Smooth muscle cell (in vitro differentiated cells): ENCODE results near the gene MYL5. TPM values are rescaled to one million over a fixed set of nuclear protein-coding genes. Genes with fewer than 3 reads are reported as not detected.

Experiments
- DNase-seq: peaks from one replicate; lab custom pipeline; 2025; ENCODE audit not compliant: unreplicated experiment; lab: John Stamatoyannopoulos, UW
- H2AFZ ChIP-seq: fragments of 200-600 bp; sonication (generic); 2 replicates; pipeline ENCODE4 v1.6.0; 2016; ENCODE audit warnings: antibody characterized with exemption, low read depth, mild to moderate bottlenecking
- H3F3A ChIP-seq: fragments of 200-600 bp; sonication (generic); 2 replicates; pipeline ENCODE4 v1.6.0; 2017; ENCODE audit warnings: antibody characterized with exemption, low read depth
- H3K27ac ChIP-seq: fragments of 200-600 bp; sonication (generic); 2 replicates; pipeline ENCODE4 v1.5.1; 2016; ENCODE audit warnings: low read depth, mild to moderate bottlenecking
- H3K27me3 ChIP-seq: fragments of 200-600 bp; sonication (generic); 2 replicates; pipeline ENCODE4 v1.6.1; 2016; ENCODE audit warnings: low read depth, mild to moderate bottlenecking
- H3K36me3 ChIP-seq: fragments of 200-600 bp; sonication (generic); 2 replicates; pipeline ENCODE4 v1.5.1; 2016; ENCODE audit warnings: low read depth
- H3K4me1 ChIP-seq: fragments of 200-600 bp; sonication (generic); 2 replicates; pipeline ENCODE4 v1.5.1; 2016; ENCODE audit warnings: low read depth
- H3K4me2 ChIP-seq: fragments of 200-600 bp; sonication (generic); 2 replicates; pipeline ENCODE4 v1.6.0; 2016; ENCODE audit warnings: mild to moderate bottlenecking
- H3K4me3 ChIP-seq: fragments of 200-600 bp; sonication (generic); 2 replicates; pipeline ENCODE4 v1.5.1; 2016; ENCODE audit warnings: mild to moderate bottlenecking
- H3K79me2 ChIP-seq: fragments of 200-600 bp; sonication (generic); 2 replicates; pipeline ENCODE4 v1.6.0; 2016; ENCODE audit warnings: low read depth, mild to moderate bottlenecking
- H3K9ac ChIP-seq: fragments of 200-600 bp; sonication (generic); 2 replicates; pipeline ENCODE4 v1.6.0; 2016; ENCODE audit warnings: low read depth
- H3K9me3 ChIP-seq: fragments of 200-600 bp; sonication (generic); replicated peaks from 2 replicates; pipeline ENCODE4 v1.5.1; 2016; ENCODE audit warnings: low read depth
- H4K20me1 ChIP-seq: fragments of 200-600 bp; sonication (generic); 2 replicates; pipeline ENCODE4 v1.6.0; 2016; ENCODE audit warnings: low read depth
- WGBS: methylation state at CpG from one replicate; pipeline ENCODE4 v1.1.7; 2016; ENCODE audit warnings: low lambda C conversion rate; 5-methylcytosine and 5-hydroxymethylcytosine counted together
- polyA plus RNA-seq: library from polyadenylated mRNA; unstranded; fragments of >200 nt; fragmentation: Nextera tagmentation; extraction: Ambion mirVana; gene quantifications from 2 replicates; pipeline ENCODE4 v1.2.1, GENCODE V29; 2016
- total RNA-seq: library from RNA; depleted of rRNA; stranded (reverse); fragments of >200 nt; gene quantifications from 2 replicates; pipeline ENCODE4 v1.2.3, GENCODE V29; 2014
- TF ChIP-seq, protein P1 (sequence below): fragments of 200-600 bp; sonication (generic); IDR thresholded peaks from 2 replicates; pipeline ENCODE4 v1.5.1; 2017; ENCODE audit warnings: borderline replicate concordance, mild to moderate bottlenecking, antibody characterized with exemption; ENCODE audit not compliant: insufficient read depth, poor library complexity, severe bottlenecking

The MYL5 gene
- total and polyA plus RNA-seq, 2 experiments from 2014 or later, result 6.7 to 6.8 TPM

DNA sequence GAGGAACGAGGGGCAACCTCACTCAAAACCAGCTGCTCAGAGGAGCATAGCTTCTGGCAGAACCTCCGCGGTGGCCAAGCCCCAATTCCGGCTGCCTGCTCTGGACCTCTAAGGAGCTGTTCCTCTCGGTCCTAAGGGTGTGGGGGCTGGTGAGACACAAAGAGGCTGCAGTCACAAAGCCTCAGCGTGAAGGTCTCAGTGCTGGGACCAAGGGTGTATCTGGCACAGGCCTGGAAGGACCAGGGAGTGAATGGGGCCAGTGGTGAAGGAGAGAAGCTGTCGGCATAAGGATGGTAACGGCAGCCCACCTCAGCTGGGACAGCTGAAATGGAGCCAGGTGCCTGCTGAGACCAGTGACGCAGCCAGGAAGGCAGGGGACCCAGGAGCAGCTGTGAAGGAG lies 43.7 kb upstream of the MYL5 start:
- Histone ChIP-seq H3K4me1 (no peaks in the 10 kb centered on the region), H3K36me3 (no peaks in the 10 kb centered on the region), H4K20me1 (no peaks in the 10 kb centered on the region), H3K4me2 (no peak overlapping the region), H3K27ac (no peak overlapping the region), H3K4me3 (no peak overlapping the region), H3K9ac (no peak overlapping the region), H3K79me2 (no peaks in the 10 kb centered on the region), H3F3A (no peaks in the 10 kb centered on the region), H2AFZ (no peak overlapping the region), H3K27me3 (no peaks in the 10 kb centered on the region), H3K9me3 (no peaks in the 10 kb centered on the region)
- DNase-seq, result no peak
- TF ChIP-seq, protein P1, sequence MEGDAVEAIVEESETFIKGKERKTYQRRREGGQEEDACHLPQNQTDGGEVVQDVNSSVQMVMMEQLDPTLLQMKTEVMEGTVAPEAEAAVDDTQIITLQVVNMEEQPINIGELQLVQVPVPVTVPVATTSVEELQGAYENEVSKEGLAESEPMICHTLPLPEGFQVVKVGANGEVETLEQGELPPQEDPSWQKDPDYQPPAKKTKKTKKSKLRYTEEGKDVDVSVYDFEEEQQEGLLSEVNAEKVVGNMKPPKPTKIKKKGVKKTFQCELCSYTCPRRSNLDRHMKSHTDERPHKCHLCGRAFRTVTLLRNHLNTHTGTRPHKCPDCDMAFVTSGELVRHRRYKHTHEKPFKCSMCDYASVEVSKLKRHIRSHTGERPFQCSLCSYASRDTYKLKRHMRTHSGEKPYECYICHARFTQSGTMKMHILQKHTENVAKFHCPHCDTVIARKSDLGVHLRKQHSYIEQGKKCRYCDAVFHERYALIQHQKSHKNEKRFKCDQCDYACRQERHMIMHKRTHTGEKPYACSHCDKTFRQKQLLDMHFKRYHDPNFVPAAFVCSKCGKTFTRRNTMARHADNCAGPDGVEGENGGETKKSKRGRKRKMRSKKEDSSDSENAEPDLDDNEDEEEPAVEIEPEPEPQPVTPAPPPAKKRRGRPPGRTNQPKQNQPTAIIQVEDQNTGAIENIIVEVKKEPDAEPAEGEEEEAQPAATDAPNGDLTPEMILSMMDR, result no peak
- WGBS, result 80% methylated on average over 9 of the region's 9 CpGs

DNA sequence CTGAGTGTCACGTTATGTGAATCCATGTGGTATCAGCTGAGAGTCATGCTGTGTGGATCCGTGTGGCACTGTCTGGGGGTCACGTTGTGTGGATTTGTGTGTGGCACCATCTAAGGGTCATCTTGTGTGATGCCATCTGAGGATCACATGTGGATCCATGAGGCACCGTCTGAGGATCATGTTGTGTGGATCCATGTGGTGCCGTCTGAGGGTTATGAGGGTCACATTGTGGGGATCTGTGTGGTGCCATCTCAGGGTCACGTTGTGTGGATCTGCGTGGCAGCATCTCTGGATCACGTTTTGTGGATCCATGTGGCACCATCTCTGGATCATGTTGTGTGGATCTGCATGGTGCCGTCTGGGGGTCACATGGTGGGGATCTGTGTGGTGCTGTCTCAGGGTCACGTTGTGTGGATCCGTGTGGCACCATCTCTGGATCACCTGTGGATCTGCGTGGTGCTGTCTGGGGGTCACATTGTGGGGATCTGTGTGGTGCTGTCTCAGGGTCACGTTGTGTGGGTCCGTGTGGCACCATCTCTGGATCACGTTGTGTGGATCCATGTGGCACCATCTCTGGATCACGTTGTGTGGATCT lies 42.0 kb upstream of the MYL5 start:
- H3K4me1 ChIP-seq, result no peaks in the 10 kb centered on the region
- no peaks in the 10 kb centered on the region for H3K27me3 ChIP-seq
- TF ChIP-seq, protein P1, result no peak
- WGBS, result 83% methylated on average over 16 of the region's 16 CpGs
- no peaks in the 10 kb centered on the region for H3K36me3 ChIP-seq
- H3F3A ChIP-seq, result no peaks in the 10 kb centered on the region
- no peaks in the 10 kb centered on the region for H3K79me2 ChIP-seq
- no peak overlapping the region for H3K9ac ChIP-seq
- H3K27ac ChIP-seq, result no peak overlapping the region
- H3K4me2 ChIP-seq, result no peak overlapping the region
- no peak for DNase-seq
- no peak overlapping the region for H3K4me3 ChIP-seq
- no peaks in the 10 kb centered on the region for H4K20me1 ChIP-seq
- no peak overlapping the region for H2AFZ ChIP-seq
- H3K9me3 ChIP-seq, result no peaks in the 10 kb centered on the region

DNA sequence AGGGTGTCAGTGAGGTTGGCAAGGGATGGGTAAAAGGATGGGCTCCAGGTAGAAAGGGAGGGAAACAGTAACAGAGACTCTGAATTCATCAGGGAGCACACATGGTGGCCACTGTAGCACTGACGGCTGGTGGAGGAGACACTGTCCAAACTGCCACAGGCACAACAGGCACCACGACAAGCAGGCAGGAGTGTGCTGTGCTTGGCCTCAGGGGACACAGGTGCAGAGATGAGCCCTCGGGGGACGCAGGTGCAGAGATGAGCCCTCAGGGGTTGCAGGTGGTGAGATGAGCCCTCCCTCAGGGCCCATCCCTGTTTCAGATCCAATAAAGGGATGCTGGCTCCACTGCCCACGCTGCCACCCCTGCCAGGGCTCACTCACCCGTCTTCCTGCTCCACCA lies 41.4 kb upstream of the MYL5 start:
- Histone ChIP-seq H4K20me1 (no peaks in the 10 kb centered on the region), H3K4me2 (no peak overlapping the region), H3K27me3 (no peaks in the 10 kb centered on the region), H3K9ac (no peak overlapping the region), H3K4me3 (no peak overlapping the region), H3K4me1 (no peaks in the 10 kb centered on the region), H3K79me2 (no peaks in the 10 kb centered on the region), H2AFZ (no peak overlapping the region), H3K9me3 (no peaks in the 10 kb centered on the region), H3K36me3 (no peaks in the 10 kb centered on the region), H3K27ac (no peak overlapping the region), H3F3A (no peaks in the 10 kb centered on the region)
- TF ChIP-seq, protein P1, result no peak
- DNase-seq, result no peak
- 92% methylated on average over 6 of the region's 6 CpGs for WGBS

DNA sequence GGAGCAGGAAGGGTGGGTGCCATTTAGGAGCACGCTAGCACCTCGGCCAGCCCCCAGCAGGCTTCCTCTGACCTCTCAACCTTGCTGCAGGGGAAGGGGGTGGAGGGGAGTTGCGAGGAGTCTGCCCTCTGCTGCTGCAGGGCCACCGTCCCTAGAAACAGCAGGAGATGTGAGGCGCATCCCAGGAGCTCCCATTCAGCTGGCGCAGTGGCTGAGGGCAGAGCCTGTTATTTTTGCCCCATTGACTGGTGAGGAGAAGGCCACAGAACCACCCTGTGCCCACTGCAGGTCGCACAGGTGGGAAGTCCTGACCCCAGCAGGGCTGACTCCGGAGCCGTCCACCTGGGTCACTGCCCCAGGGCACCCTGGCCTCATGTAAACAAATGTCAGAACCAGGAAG lies 40.9 kb upstream of the MYL5 start:
- H3K4me2 ChIP-seq, result no peak overlapping the region
- no peaks in the 10 kb centered on the region for H4K20me1 ChIP-seq
- no peaks in the 10 kb centered on the region for H3K9me3 ChIP-seq
- 78% methylated on average over 9 of the region's 9 CpGs for WGBS
- no peak overlapping the region for H2AFZ ChIP-seq
- H3K4me3 ChIP-seq, result no peak overlapping the region
- no peak overlapping the region for H3K9ac ChIP-seq
- no peak for DNase-seq
- H3K36me3 ChIP-seq, result no peaks in the 10 kb centered on the region
- no peaks in the 10 kb centered on the region for H3F3A ChIP-seq
- no peak overlapping the region for H3K27ac ChIP-seq
- H3K79me2 ChIP-seq, result no peaks in the 10 kb centered on the region
- no peaks in the 10 kb centered on the region for H3K4me1 ChIP-seq
- TF ChIP-seq, protein P1, result no peak
- H3K27me3 ChIP-seq, result no peaks in the 10 kb centered on the region
